ENCODE measurements around the gene EIF2AK3.

GRCh38 chr2:88596141-88596830 lies 31.0 kb downstream of the EIF2AK3 start:
- TF ChIP-seq REST (tag by site-specific recombination; IDR thresholded peaks at IDR 0.05) (no peak), ZNF184 (tag by site-specific recombination; IDR thresholded peaks at IDR 0.05) (no peak), CTCF (tag by site-specific recombination; IDR thresholded peaks at IDR 0.05) (no peak), ZNF174 (tag by site-specific recombination; IDR thresholded peaks at IDR 0.05) (no peak), ELK4 (IDR thresholded peaks at IDR 0.05; ENCODE audit: borderline replicate concordance, low read depth, low read length) (no peak), ZNF175 (tag by site-specific recombination; IDR thresholded peaks at IDR 0.05) (no peak), MEIS1 (CRISPR knock-in tag; IDR thresholded peaks at IDR 0.05; ENCODE audit: borderline replicate concordance) (no peak), SP3 (tag by site-specific recombination; IDR thresholded peaks at IDR 0.05) (no peak), HOXA7 (CRISPR knock-in tag; IDR thresholded peaks at IDR 0.05; ENCODE audit: borderline replicate concordance) (no peak), TCF7L2 (IDR thresholded peaks at IDR 0.05; ENCODE audit: borderline replicate concordance, low read depth, low read length) (no peak)
